ENCODE measurements around the gene AP1S3.
"Not testable (repeated sequence)": the region's sequence is repeated elsewhere in the genome, so short reads cannot be mapped to it uniquely, and the experiment has no call there.

The AP1S3 gene

GRCh38 chr2:223820549-223820948 is 16.8 kb downstream of the AP1S3 start:
- H3K27me3 ChIP-seq (ENCODE audit: control insufficient read depth, insufficient read depth, low read length) = no peaks in the 10 kb centered on the region
- H3K9me3 ChIP-seq (ENCODE audit: control insufficient read depth, insufficient read depth, low read length) = no peaks in the 10 kb centered on the region
- peaks cover 2% of the 10 kb centered on the region for H3K4me1 ChIP-seq (ENCODE audit: control insufficient read depth, insufficient read depth, low read length)
- no peak overlapping the region for H3K4me3 ChIP-seq (ENCODE audit: low read depth, low read length)
- H3K9ac ChIP-seq (ENCODE audit: low read depth, low read length) = no peak overlapping the region
- no peaks in the 10 kb centered on the region for H3K36me3 ChIP-seq (ENCODE audit: control insufficient read depth, insufficient read depth, low read length)

- no peaks in the 10 kb centered on the region for H3K27me3 ChIP-seq (ENCODE audit: control insufficient read depth, insufficient read depth, low read length)
- no peak overlapping the region for H3K9ac ChIP-seq (ENCODE audit: low read depth, low read length)
- no peaks in the 10 kb centered on the region for H3K9me3 ChIP-seq (ENCODE audit: control insufficient read depth, insufficient read depth, low read length)
- H3K4me3 ChIP-seq (ENCODE audit: low read depth, low read length) = no peak overlapping the region
- peaks cover 2% of the 10 kb centered on the region for H3K4me1 ChIP-seq (ENCODE audit: control insufficient read depth, insufficient read depth, low read length)
- no peaks in the 10 kb centered on the region for H3K36me3 ChIP-seq (ENCODE audit: control insufficient read depth, insufficient read depth, low read length)
Observed at GRCh38 chr2:223819891-223820290, 17.5 kb downstream of the AP1S3 start.

GRCh38 chr2:223815884-223816570 is 21.4 kb downstream of the AP1S3 start:
- Histone ChIP-seq H3K4me3 (ENCODE audit: low read depth, low read length) (no peak overlapping the region), H3K4me1 (ENCODE audit: control insufficient read depth, insufficient read depth, low read length) (peaks cover 2% of the 10 kb centered on the region), H3K9ac (ENCODE audit: low read depth, low read length) (no peak overlapping the region), H3K27me3 (ENCODE audit: control insufficient read depth, insufficient read depth, low read length) (no peaks in the 10 kb centered on the region), H3K36me3 (ENCODE audit: control insufficient read depth, insufficient read depth, low read length) (no peaks in the 10 kb centered on the region), H3K9me3 (ENCODE audit: control insufficient read depth, insufficient read depth, low read length) (no peaks in the 10 kb centered on the region)

- no peak overlapping the region for H3K4me3 ChIP-seq (ENCODE audit: low read depth, low read length)
- no peaks in the 10 kb centered on the region for H3K9me3 ChIP-seq (ENCODE audit: control insufficient read depth, insufficient read depth, low read length)
- H3K36me3 ChIP-seq (ENCODE audit: control insufficient read depth, insufficient read depth, low read length) = no peaks in the 10 kb centered on the region
- peaks cover 2% of the 10 kb centered on the region for H3K4me1 ChIP-seq (ENCODE audit: control insufficient read depth, insufficient read depth, low read length)
- no peak overlapping the region for H3K9ac ChIP-seq (ENCODE audit: low read depth, low read length)
- no peaks in the 10 kb centered on the region for H3K27me3 ChIP-seq (ENCODE audit: control insufficient read depth, insufficient read depth, low read length)
Observed at GRCh38 chr2:223815186-223815883, 22.0 kb downstream of the AP1S3 start.

- not testable (repeated sequence) for H3K4me1 ChIP-seq (ENCODE audit: control insufficient read depth, insufficient read depth, low read length); H3K27me3 ChIP-seq (ENCODE audit: control insufficient read depth, insufficient read depth, low read length); H3K36me3 ChIP-seq (ENCODE audit: control insufficient read depth, insufficient read depth, low read length); H3K4me3 ChIP-seq (ENCODE audit: low read depth, low read length); H3K9me3 ChIP-seq (ENCODE audit: control insufficient read depth, insufficient read depth, low read length); H3K9ac ChIP-seq (ENCODE audit: low read depth, low read length)
Observed at GRCh38 chr2:223814764-223815163, 22.6 kb downstream of the AP1S3 start.

- Histone ChIP-seq H3K27me3 (ENCODE audit: control insufficient read depth, insufficient read depth, low read length) (no peaks in the 10 kb centered on the region), H3K9ac (ENCODE audit: low read depth, low read length) (no peak overlapping the region), H3K9me3 (ENCODE audit: control insufficient read depth, insufficient read depth, low read length) (no peaks in the 10 kb centered on the region), H3K4me1 (ENCODE audit: control insufficient read depth, insufficient read depth, low read length) (no peaks in the 10 kb centered on the region), H3K4me3 (ENCODE audit: low read depth, low read length) (no peak overlapping the region), H3K36me3 (ENCODE audit: control insufficient read depth, insufficient read depth, low read length) (no peaks in the 10 kb centered on the region)
Observed at GRCh38 chr2:223813329-223813728, 24.1 kb downstream of the AP1S3 start.

GRCh38 chr2:223811757-223812156 is 25.6 kb downstream of the AP1S3 start:
- no peaks in the 10 kb centered on the region for H3K36me3 ChIP-seq (ENCODE audit: control insufficient read depth, insufficient read depth, low read length)
- H3K4me1 ChIP-seq (ENCODE audit: control insufficient read depth, insufficient read depth, low read length) = no peaks in the 10 kb centered on the region

GRCh38 chr2:223805008-223805407 is 32.4 kb downstream of the AP1S3 start:
- no peaks in the 10 kb centered on the region for H3K27me3 ChIP-seq (ENCODE audit: control insufficient read depth, insufficient read depth, low read length)
- no peaks in the 10 kb centered on the region for H3K9me3 ChIP-seq (ENCODE audit: control insufficient read depth, insufficient read depth, low read length)
- H3K36me3 ChIP-seq (ENCODE audit: control insufficient read depth, insufficient read depth, low read length) = no peaks in the 10 kb centered on the region
- H3K9ac ChIP-seq (ENCODE audit: low read depth, low read length) = no peak overlapping the region
- H3K4me3 ChIP-seq (ENCODE audit: low read depth, low read length) = no peak overlapping the region
- no peaks in the 10 kb centered on the region for H3K4me1 ChIP-seq (ENCODE audit: control insufficient read depth, insufficient read depth, low read length)

More at GRCh38 chr2:223811757-223812156, 25.6 kb downstream of the AP1S3 start:
- Histone ChIP-seq H3K4me3 (ENCODE audit: low read depth, low read length) (no peak overlapping the region), H3K27me3 (ENCODE audit: control insufficient read depth, insufficient read depth, low read length) (no peaks in the 10 kb centered on the region), H3K9ac (ENCODE audit: low read depth, low read length) (no peak overlapping the region), H3K9me3 (ENCODE audit: control insufficient read depth, insufficient read depth, low read length) (no peaks in the 10 kb centered on the region)

- H3K27me3 ChIP-seq (ENCODE audit: control insufficient read depth, insufficient read depth, low read length) = no peaks in the 10 kb centered on the region
- H3K36me3 ChIP-seq (ENCODE audit: control insufficient read depth, insufficient read depth, low read length) = no peaks in the 10 kb centered on the region
- H3K4me1 ChIP-seq (ENCODE audit: control insufficient read depth, insufficient read depth, low read length) = no peaks in the 10 kb centered on the region
- H3K9ac ChIP-seq (ENCODE audit: low read depth, low read length) = no peak overlapping the region
- no peak overlapping the region for H3K4me3 ChIP-seq (ENCODE audit: low read depth, low read length)
- no peaks in the 10 kb centered on the region for H3K9me3 ChIP-seq (ENCODE audit: control insufficient read depth, insufficient read depth, low read length)
Observed at GRCh38 chr2:223801736-223802135, 35.6 kb downstream of the AP1S3 start.

- H3K9ac ChIP-seq (ENCODE audit: low read depth, low read length) = no peak overlapping the region
- no peaks in the 10 kb centered on the region for H3K27me3 ChIP-seq (ENCODE audit: control insufficient read depth, insufficient read depth, low read length)
- no peaks in the 10 kb centered on the region for H3K4me1 ChIP-seq (ENCODE audit: control insufficient read depth, insufficient read depth, low read length)
- H3K36me3 ChIP-seq (ENCODE audit: control insufficient read depth, insufficient read depth, low read length) = no peaks in the 10 kb centered on the region
- H3K4me3 ChIP-seq (ENCODE audit: low read depth, low read length) = no peak overlapping the region
- H3K9me3 ChIP-seq (ENCODE audit: control insufficient read depth, insufficient read depth, low read length) = no peaks in the 10 kb centered on the region
Observed at GRCh38 chr2:223800908-223801307, 36.5 kb downstream of the AP1S3 start.

GRCh38 chr2:223797811-223798721 is 39.3 kb downstream of the AP1S3 start:
- Histone ChIP-seq H3K4me1 (ENCODE audit: control insufficient read depth, insufficient read depth, low read length) (no peaks in the 10 kb centered on the region), H3K9me3 (ENCODE audit: control insufficient read depth, insufficient read depth, low read length) (no peaks in the 10 kb centered on the region), H3K9ac (ENCODE audit: low read depth, low read length) (no peak overlapping the region), H3K4me3 (ENCODE audit: low read depth, low read length) (no peak overlapping the region), H3K36me3 (ENCODE audit: control insufficient read depth, insufficient read depth, low read length) (no peaks in the 10 kb centered on the region), H3K27me3 (ENCODE audit: control insufficient read depth, insufficient read depth, low read length) (no peaks in the 10 kb centered on the region)
